ENCODE measurements around the gene USH2A.

The USH2A gene

GRCh38 chr1:215833941-215834729, 589.1 kb downstream of the USH2A start:
- DNase-seq: no peak

GRCh38 chr1:215830226-215830810, 592.9 kb downstream of the USH2A start:
- DNase-seq: no peak

- no peak for DNase-seq
Observed at GRCh38 chr1:215825056-215825455, 598.2 kb downstream of the USH2A start.

DNA sequence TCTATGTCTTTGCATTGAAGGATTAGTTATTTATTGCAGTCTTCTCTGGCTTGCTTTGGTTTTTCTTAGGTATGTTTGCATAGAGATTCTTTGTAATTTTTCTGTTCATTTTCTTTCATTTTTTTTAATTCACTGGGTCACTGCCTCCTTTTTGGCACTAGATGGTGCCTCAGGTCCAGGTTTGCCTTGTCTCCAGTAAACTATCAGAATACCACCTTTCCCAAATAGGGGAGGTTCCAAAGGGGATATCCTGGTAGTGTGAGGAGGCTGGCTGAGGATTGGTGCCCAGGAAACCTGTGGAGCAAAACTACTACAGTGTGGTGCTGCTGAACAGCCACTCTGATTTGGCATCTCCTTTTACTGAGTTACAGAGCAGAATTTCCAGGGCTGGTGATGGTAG, 599.0 kb downstream of the USH2A start:
- no peak for DNase-seq

DNA sequence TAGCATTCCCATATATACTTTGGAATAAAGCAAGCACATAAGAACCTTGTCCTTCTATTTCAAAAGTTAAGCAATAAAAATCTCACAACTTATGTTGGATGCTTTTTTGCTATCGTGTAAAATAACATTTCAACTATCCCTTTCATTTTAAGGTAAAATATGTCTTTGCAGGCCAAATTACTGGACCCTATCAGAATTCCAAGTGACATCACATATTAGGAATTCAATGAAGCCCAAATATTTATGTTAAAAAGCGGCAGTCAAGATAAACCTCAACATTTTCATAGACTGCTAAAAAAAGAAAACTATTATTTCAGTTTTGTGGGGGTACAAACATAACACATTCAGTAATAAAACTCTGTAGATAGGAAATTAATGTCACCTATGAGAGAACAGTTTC, 604.1 kb downstream of the USH2A start:
- no peak for DNase-seq

DNA sequence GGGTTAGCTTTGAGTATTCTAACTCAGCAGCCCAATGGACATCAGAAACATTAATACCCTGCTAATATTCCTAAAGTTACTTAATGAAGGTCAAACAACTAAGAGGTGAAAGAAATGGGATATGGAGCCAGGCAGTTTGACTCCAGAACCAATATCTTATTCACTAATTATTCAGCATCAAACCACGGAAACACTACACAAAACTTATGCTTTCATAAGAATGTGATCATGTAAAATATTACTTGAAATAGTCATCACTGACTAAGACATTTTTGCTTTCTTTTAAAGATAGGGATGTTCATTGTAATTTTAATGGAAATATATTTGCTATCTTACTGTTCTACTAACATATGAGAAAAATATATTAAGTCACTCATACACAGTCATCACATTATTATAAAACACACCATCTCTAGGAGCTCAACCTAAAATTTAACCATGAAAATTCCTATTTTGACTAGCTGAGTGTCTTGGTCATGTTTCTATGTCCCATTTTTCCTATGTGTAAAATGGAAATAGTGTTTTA, 615.3 kb downstream of the USH2A start:
- DNase-seq: no peak

GRCh38 chr1:215807218-215807617, 616.0 kb downstream of the USH2A start:
- no peak for DNase-seq

DNA sequence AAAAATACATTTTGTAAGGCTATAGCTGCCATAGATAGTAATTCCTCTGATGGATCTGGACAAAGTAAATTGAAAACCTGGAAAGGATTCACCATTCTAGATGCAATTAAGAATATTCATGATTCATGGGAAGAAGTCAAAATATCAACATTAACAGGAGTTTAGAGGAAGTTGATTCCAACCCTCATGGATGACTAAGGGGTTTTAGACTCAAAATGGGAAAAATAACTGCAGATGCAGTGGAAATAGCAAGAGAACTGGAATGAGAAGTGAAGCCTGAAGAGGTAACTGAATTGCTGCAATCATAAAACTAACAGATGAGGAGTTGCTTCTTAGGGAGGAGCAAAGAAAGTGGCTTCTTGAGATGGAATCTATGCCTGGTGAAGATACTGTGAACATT, 625.4 kb downstream of the USH2A start:
- no peak for DNase-seq

DNA sequence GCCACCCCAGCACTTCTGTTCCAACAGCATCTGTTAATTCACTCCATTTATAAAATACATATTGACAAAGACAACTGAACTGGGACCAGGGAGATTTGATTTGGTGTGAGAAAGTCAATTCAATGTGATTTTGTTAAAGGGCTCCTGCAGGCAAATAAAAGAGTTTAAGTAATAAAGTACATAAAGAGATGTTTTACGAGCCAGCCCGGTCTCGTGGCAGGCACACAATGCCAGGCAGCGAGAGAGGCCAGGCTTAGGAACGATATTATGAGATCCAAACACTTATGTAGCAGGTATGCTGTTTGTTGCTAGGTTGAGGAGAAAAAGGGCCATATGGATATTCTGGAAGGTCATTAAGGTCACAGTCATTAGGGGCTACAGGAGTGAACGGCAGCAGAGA, 629.1 kb downstream of the USH2A start:
- no peak for DNase-seq

DNA sequence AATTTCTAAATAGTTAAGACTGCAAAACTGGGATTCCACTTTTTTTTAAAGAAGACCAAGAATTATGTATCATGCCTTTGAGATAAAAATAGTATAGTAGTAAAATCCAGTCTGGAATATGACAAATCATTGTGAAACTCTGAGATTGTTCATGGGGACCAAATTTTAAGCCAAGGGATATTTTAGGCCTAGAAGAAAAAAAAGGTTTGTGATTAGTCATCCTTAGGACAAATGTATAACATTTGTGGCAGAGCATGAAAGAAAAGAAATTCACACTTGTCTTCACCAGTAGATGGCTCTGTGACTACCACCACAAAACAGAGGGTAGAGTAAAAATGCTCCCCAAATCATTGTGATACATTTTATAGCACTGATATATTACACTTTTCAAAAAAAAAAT, 630.1 kb downstream of the USH2A start:
- DNase-seq: no peak

GRCh38 chr1:215792446-215792845, 630.8 kb downstream of the USH2A start:
- DNase-seq: no peak

- no peak for DNase-seq
Observed at GRCh38 chr1:215789981-215790380, 633.3 kb downstream of the USH2A start.

GRCh38 chr1:215786997-215787396, 636.3 kb downstream of the USH2A start:
- DNase-seq: no peak

- no peak for DNase-seq
Observed at GRCh38 chr1:215780641-215781040, 642.6 kb downstream of the USH2A start.

- no peak for DNase-seq
Observed at GRCh38 chr1:215780139-215780538, 643.1 kb downstream of the USH2A start.

- no peak for DNase-seq
Observed at GRCh38 chr1:215779729-215780128, 643.5 kb downstream of the USH2A start.

DNA sequence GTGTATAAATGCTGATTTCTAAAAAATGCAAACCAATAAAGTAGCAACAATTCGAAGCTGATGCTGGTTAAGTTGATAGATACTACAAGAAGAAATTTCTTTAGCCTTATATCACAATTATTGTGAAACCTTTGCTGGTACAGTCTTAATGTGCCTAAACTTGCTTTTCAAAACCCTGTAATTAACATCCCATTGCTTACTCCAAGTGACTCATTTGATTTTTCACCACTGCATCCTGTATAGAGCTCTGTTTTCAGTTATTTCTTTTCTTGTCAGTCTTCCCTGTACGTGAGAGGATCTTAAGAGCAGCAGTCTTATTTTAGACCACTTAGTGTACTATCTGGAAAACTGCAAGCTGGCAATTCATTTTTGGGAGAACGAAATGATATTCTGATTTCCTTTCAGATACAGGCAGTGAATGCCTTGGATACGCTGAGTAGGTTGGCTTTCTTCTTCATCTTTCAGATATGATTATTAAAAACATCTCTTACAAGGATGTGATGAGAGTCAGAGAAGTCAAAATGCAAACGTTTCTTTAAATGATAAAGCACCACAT, 645.8 kb downstream of the USH2A start:
- DNase-seq: no peak

GRCh38 chr1:215776336-215776735, 646.9 kb downstream of the USH2A start:
- no peak for DNase-seq

- DNase-seq: no peak
Observed at GRCh38 chr1:215772151-215772550, 651.1 kb downstream of the USH2A start.

GRCh38 chr1:215768303-215768702, 654.9 kb downstream of the USH2A start:
- DNase-seq: no peak

DNA sequence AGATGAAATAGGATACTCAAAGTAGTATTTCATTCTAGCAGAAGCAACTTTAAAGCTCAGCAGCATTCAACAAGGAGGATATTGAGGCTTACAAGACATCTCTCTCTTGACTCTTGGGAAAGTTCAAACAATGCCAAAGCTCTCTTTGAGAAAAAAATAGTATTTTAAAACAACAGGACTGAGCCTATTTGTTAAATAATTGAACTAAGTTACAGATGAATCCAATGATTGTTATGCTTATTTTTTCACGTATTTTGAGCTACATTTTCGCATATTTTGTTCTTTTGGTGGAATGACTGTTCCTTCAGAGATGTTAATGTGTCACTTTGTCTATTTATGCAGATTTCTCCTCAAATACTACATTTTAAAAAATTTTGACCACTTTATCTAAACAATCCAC, 655.5 kb downstream of the USH2A start:
- no peak for DNase-seq

DNA sequence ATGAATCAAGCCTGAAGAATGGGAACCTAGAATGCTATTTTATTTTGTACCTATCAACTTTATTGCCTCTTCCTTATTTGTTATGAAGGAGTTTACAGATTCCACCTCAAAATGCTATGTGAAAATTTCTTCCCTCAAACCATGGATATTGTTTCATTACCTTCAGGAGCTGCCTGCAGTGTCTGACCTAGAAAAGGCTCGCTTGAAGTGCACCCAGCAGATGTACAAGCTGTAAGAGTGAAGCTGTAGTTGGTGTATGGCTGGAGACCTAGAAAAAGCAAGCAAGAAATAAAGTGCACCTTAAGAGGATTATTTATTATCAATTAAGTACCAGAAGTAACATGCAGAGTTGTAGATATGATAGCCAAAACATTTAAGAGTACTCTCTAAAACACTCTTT, 656.7 kb downstream of the USH2A start:
- DNase-seq: no peak

GRCh38 chr1:215765833-215766232, 657.4 kb downstream of the USH2A start:
- no peak for DNase-seq

DNA sequence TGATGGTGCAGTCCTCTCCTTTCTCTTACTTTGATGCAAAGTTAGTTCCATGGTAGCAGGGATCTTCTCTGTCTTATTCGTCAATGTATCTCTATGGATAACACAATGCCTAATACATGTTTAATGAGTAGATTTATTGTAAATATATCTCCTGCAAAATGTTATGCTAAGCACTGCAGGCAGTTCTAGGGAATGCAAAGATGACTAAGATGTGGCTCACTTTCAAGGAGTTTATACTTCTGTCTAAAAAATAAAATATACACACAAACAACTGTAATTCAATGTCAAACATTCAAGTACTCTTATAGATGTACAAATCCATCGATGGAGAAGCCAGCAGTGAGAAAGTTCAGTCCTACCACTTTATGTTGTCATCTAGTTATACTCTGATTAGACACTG, 661.8 kb downstream of the USH2A start:
- DNase-seq: no peak
